Measurements from ENCODE around the gene EHMT1.
"Not testable (repeated sequence)": the region's sequence is repeated elsewhere in the genome, so short reads cannot be mapped to it uniquely, and the experiment has no call there.

Gene EHMT1

GRCh38 chr9:137590123-137590468, 28.7 kb upstream of the EHMT1 start:
- no peak for DNase-seq (ENCODE audit: insufficient read length, low spot score)
- FAIRE-seq, result no peak

DNA sequence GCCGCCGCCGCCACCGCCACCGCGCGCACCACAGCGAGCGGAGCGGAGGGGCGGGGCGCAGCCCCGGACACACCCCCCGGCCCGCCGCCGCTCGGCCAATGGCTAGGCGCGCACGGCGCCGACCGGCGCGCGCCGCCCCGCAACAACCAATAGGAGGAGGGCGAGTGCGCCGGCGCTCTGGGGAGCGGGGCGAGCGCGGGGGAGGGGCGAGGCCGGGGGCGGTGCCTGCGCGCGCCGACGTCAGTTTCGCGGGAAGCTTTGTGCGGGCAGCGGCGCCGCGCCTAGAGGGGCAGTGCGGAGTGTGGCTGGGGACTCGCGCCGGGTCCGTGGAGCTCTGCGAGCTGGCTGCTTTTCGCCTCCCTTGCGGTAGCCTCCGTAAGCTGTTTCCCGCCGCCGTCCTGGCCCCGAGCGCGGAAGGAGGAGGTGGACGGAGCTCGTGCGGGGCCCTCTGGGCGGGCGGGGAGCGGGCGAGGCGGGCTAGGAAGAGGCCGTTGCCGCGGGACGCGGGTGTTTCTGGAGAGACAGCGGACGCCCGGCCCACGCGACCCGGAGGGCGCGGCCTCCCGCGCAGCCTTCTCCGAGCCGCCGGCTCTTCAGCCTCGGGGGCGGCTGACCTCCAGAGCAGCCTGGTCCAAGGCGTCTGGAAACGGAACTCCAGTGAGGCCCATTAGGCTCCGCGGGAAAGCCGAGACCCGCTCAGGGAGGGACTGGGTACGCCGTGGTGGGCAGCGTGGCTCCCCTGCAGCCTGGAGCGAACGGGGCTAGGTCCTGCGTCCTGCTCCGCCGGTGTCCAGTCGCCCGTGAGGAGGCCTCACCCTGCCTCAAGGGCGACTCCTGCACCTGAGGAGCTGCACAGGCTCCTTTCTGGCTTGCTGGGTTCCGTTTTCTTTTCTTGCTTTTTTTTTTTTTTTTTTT, 28.1 kb upstream of the EHMT1 start, which contains the start of gene ZMYND19:
Gene ZMYND19 (minus strand): TSS at position 44 of the 915 bp plus-strand sequence. CDS start 249 bp downstream, outside the sequence.
- DNase-seq (ENCODE audit: insufficient read length, low spot score) (peak; percentile 94), FAIRE-seq (peak; percentile 96)

DNA sequence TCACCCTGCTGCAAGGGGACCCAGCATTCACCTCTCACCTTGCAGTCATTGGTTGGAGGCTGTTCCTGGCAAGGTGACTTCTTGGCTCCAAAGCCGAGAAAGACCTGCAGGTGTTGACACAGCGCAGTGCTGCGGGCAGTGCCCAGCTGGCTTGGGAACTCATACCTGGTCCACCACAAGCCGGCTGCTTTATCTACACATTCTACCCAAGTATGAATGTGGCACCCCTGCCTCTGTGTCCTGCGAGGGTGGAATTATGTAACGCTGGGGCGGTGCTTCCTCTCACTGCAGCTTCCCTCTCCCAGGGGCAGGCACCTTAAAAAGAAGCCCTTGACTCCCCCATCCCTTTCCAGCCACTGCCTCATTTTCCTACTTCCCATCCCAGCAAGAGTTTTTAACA, 26.0 kb upstream of the EHMT1 start:
- FAIRE-seq (no peak), DNase-seq (ENCODE audit: insufficient read length, low spot score) (no peak)

DNA sequence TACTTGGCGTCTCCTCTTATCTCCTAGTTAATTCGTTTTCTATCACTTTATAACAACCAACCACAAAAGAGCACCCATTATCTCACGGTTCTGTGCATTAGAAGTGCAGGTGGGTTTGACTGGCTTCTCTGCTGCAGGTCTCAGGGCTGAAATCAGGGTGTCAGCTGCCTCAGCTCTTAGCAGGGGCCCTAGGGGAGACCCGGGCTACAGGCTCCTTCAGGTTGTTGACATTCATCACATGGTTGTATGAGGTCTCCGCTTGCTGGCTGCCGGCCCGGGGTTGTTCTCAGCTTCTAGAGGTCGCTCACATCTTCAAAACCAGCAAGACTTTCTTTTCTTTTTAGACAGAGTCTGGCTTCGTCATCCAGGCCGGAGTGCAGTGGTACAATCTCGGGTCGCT, 25.6 kb upstream of the EHMT1 start:
- DNase-seq (ENCODE audit: insufficient read length, low spot score) (no peak), FAIRE-seq (no peak)

DNA sequence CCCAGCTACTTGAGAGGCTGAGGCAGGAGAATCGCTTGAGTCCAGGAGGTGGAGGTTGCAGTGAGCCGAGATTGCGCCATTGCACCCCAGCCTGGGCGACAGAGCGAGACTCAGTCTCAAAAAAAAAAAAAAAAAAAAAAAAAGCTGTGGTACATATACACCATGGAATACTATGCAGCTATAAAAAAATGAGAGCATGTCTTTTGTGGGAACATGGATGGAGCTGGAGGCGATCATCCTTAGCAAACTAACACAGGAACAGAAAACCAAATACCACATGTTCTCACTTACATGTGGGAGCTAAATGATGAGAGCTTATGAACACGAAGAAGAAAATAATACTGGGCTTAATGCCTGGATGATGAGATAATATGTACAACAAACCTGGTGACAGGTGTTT, 22.2 kb upstream of the EHMT1 start:
- FAIRE-seq; DNase-seq (ENCODE audit: insufficient read length, low spot score): not testable (repeated sequence)

GRCh38 chr9:137598943-137599342, 19.9 kb upstream of the EHMT1 start:
- no peak for FAIRE-seq

DNA sequence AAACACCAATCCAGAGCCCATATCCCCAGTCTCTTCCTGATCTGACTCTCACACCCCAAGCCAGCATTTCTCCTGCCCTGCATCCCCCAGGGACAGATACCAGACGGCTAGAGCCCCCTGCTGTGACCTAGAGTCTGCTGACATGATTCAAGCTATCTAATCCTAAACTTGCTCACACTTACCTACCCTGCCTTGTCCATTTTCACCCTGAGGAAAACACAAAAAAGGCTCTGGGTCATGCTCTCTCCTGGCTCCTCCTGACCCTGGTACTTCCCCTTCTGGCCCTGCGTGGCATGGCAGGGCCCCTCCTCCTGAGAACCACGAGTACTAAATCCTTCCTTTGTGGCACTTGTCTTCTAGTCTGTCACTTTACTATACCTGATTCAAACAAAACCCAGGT, 16.1 kb upstream of the EHMT1 start:
- DNase-seq (ENCODE audit: insufficient read length, low spot score), result no peak
- no peak for FAIRE-seq

More at GRCh38 chr9:137598943-137599342, 19.9 kb upstream of the EHMT1 start:
- DNase-seq (ENCODE audit: insufficient read length, low spot score), result no peak

DNA sequence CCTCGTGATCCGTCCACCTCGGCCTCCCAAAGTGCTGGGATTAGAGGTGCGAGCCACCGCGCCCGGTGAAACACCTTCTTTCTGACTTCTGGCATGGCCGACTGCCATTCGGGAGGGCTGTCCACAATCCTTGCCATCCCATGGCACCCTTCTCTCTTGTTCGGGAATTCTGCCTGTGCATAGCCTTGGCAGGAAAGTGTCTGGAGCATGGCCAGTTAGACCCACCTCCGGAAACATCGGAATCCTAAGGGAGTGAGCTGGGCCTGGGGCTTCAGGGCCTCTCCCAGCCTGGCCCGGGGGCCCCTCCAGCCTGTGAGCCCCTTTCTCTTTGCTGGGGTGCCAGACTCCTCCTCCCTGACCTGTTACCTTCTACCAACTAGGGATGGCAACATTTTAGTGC, 14.9 kb upstream of the EHMT1 start:
- no peak for FAIRE-seq
- no peak for DNase-seq (ENCODE audit: insufficient read length, low spot score)

GRCh38 chr9:137604345-137605086, 14.3 kb upstream of the EHMT1 start:
- DNase-seq (ENCODE audit: insufficient read length, low spot score), result no peak
- no peak for FAIRE-seq

DNA sequence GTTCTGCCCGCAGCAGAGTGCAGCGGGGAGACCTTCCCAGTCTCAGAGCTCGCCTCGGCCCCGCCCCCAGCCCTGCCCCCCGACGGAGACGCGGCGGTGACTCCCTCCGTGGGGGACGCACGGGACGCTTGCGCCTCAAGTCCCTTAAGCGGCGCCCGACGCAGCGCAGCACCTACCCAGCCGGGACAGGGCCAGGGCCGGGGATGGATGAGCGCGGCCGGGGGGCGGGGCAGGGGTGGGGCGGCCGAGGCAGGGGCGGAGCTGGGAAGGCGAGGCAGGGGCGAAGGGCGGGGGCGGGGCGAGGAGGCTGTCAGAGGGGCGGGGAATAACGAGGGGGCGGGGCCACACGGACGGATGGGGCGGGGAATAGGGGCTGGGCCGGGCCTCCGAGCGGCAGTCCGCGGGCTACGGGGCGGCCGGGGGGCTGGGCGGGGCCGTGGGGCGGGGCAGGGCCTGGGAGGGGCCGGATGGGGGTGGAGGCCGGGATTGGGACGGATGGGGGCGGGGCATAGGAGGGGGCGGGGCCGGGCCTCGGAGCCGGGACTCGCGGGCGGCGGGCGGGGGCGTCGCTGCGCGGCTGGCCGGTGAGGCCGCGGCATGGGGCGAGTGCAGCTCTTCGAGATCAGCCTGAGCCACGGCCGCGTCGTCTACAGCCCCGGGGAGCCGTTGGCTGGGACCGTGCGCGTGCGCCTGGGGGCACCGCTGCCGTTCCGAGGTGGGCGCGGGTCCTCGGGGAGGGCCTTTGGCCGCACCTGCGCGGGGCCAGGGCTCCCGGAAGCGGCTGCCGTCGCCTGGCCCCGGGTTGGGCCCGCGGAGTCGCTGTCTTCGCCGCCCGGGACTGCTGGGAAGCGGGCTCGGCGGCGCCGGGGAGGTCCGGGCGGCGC, 13.4 kb upstream of the EHMT1 start, which contains the start of gene ARRDC1:
Gene ARRDC1 (plus strand): TSS at position 566 of the 884 bp plus-strand sequence. CDS start 32 bp downstream, at position 598.
- FAIRE-seq (peak; percentile 52), DNase-seq (ENCODE audit: insufficient read length, low spot score) (peak; percentile 82)

- DNase-seq (ENCODE audit: insufficient read length, low spot score) (no peak), FAIRE-seq (no peak)
Measured at GRCh38 chr9:137606005-137606621, 12.7 kb upstream of the EHMT1 start.

GRCh38 chr9:137606734-137607138, 12.1 kb upstream of the EHMT1 start:
- no peak for DNase-seq (ENCODE audit: insufficient read length, low spot score)
- FAIRE-seq, result no peak

GRCh38 chr9:137607141-137607857, 11.5 kb upstream of the EHMT1 start:
- DNase-seq (ENCODE audit: insufficient read length, low spot score) (no peak), FAIRE-seq (no peak)

DNA sequence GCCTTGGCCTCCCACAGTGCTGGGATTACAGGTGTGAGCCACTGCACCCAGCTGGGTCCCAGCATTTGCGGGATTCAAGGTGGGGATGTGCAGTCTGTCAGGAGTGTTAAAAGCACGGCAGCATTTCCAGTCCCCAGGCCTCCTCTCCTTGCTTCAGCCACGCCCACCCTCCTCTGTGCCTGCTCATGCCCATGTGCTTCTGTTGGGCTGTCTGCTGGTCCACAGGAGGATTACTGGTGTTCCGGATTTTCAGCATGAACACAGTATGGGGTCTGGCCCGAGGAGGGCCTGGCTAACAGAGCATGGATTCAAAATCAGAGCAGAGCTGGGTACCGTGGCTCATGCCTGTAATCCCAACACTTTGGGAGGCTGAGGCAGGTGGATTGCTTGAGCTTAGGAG, 7.9 kb upstream of the EHMT1 start:
- no peak for DNase-seq (ENCODE audit: insufficient read length, low spot score)
- no peak for FAIRE-seq

- FAIRE-seq (peak; percentile 80), DNase-seq (ENCODE audit: insufficient read length, low spot score) (peak; percentile 81)
Measured at GRCh38 chr9:137611623-137612609, 6.9 kb upstream of the EHMT1 start.

DNA sequence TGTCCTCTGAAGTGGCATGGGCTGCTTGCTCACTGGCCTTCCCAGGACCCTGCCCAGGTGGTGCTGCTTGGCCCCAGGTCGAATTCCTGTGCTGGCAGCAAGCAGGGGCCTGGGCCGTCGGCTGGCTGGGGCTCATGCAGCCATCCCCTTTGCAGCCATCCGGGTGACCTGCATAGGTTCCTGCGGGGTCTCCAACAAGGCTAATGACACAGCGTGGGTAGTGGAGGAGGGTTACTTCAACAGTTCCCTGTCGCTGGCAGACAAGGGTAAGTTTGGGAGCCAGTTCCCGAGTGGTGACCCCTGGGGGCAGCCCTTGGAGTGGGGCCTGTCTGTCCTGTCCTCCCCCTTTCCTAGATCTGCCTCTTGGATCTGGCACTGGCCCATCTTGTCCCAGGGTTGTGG, 6.1 kb upstream of the EHMT1 start:
- FAIRE-seq (no peak), DNase-seq (ENCODE audit: insufficient read length, low spot score) (no peak)

- DNase-seq (ENCODE audit: insufficient read length, low spot score) (no peak), FAIRE-seq (no peak)
Measured at GRCh38 chr9:137613259-137613658, 5.5 kb upstream of the EHMT1 start.

DNA sequence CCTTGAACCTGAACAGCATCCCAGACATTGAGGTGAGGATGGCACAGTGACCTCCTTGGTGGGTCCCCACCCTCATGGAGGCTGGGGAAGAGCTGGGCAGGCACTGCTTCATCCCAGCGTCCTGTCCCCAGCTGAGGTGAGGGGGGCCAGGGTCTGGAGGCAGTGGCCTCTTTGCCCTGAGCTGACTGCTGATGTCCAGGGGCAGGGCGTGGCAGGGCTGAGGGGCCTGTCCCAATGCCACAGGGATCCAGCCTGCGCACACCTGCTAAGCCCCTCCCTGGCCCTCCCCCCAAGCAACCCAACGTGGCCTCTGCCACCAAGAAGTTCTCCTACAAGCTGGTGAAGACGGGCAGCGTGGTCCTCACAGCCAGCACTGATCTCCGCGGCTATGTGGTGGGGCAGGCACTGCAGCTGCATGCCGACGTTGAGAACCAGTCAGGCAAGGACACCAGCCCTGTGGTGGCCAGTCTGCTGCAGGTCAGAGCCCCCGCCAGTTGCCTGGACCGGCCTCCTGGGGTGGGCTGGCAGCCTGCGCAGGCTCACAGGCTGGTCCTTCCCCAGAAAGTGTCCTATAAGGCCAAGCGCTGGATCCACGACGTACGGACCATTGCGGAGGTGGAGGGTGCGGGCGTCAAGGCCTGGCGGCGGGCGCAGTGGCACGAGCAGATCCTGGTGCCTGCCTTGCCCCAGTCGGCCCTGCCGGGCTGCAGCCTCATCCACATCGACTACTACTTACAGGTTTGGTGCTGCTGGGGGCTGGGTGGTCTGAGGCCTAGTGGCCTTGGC, 4.9 kb upstream of the EHMT1 start:
- DNase-seq (ENCODE audit: insufficient read length, low spot score), result no peak
- FAIRE-seq, result no peak
